ENCODE measurements around the gene APOBR. TPM values are rescaled to one million over a fixed set of nuclear protein-coding genes. Genes with fewer than 3 reads are reported as not detected.

APOBR gene
- total and polyA plus RNA-seq, 10 of the 15 experiments (the other 5 are each of a cell fraction or from before 2014, with no cell fraction given): 0.04 to 2.5 (median 0.54) TPM; not detected in 1

- Histone ChIP-seq H4K20me1 (ENCODE audit: control insufficient read depth, insufficient read depth) (no peaks in the 10 kb centered on the region), H3K9ac (ENCODE audit: control insufficient read depth, insufficient read depth, low read length) (no peak overlapping the region), H3K27ac (ENCODE audit: control insufficient read depth, insufficient read depth) (no peak overlapping the region), H3K79me2 (ENCODE audit: control insufficient read depth, insufficient read depth, low read length) (no peaks in the 10 kb centered on the region), H2AFZ (ENCODE audit: control insufficient read depth, low read depth, low read length) (no peak overlapping the region), H3K36me3 (ENCODE audit: control insufficient read depth in 2 of 2, insufficient read depth in 2 of 2, low read length in 1 of 2) (no peaks in the 10 kb centered on the region), H3K27me3 (replicated peaks in 1 of 2; ENCODE audit: control insufficient read depth in 2 of 2, insufficient read depth in 2 of 2, low read length in 1 of 2) (no peaks in the 10 kb centered on the region), H3K4me3 (no peak overlapping the region), H3K4me2 (ENCODE audit: control insufficient read depth, insufficient read depth) (no peak overlapping the region), H3K4me1 (ENCODE audit: control insufficient read depth, insufficient read depth, low read length) (peaks cover 24% of the 10 kb centered on the region), H3K9me3 (replicated peaks; ENCODE audit: control insufficient read depth, insufficient read depth, low read length) (no peaks in the 10 kb centered on the region)
- TF ChIP-seq IKZF2 (IDR thresholded peaks at IDR 0.05) (no peak), WRNIP1 (IDR thresholded peaks at IDR 0.05; ENCODE audit: borderline replicate concordance, low read depth, low read length) (no peak), KLF5 (IDR thresholded peaks at IDR 0.05; ENCODE audit: partially characterized antibody) (no peak), YY1 (IDR thresholded peaks at IDR 0.05; ENCODE audit: low read depth, low read length) (no peak), FOS (IDR thresholded peaks at IDR 0.05; ENCODE audit: borderline replicate concordance, extremely low read depth, insufficient read length) (no peak), CREB1 (IDR thresholded peaks at IDR 0.05; ENCODE audit: low read depth) (no peak), CBFB (IDR thresholded peaks at IDR 0.05; ENCODE audit: low read depth) (no peak), SMAD5 (IDR thresholded peaks at IDR 0.05; ENCODE audit: low read depth) (no peak), ZNF384 (IDR thresholded peaks at IDR 0.05; ENCODE audit: borderline replicate concordance, low read depth, low read length) (no peak), ZNF274 (IDR thresholded peaks at IDR 0.05; ENCODE audit: insufficient read depth, insufficient read length) (no peak), POLR2A (IDR thresholded peaks at IDR 0.05; ENCODE audit: low read depth, low read length) (no peak), NRF1 (conservative IDR thresholded peaks at IDR 0.05; ENCODE audit: low read depth, low read length) (no peak), ZZZ3 (IDR thresholded peaks at IDR 0.05; ENCODE audit: control insufficient read depth, insufficient read length, low read depth) (no peak), NR2F1 (conservative IDR thresholded peaks at IDR 0.05) (no peak), HDAC6 (IDR thresholded peaks at IDR 0.05; ENCODE audit: unreplicated experiment) (no peak), STAT3 (IDR thresholded peaks at IDR 0.05; ENCODE audit: low read depth, low read length) (no peak), ZNF622 (IDR thresholded peaks at IDR 0.05) (no peak)
- SMC1A ChIA-PET (ENCODE audit: uncharacterized antibody, unreplicated experiment): interaction anchor here (1.1 kb wide), 1 partner anchor 9 kb away, joined by 3 read pairs; no protein-coding TSS in a partner anchor
- DNase-seq (ENCODE audit: low read depth, low spot score): no peak
- no peak for FAIRE-seq
- POLR2A ChIA-PET: no interaction called here
- no peak for ATAC-seq
- BruUV-seq (replicated peaks): no TSS peak
- intact Hi-C loops (cut with micrococcal nuclease; ENCODE audit: unreplicated experiment): no loop called here
- CTCF ChIA-PET: interaction anchor here (0.6 kb wide), 1 partner anchor 447 kb away, joined by 3 read pairs; no protein-coding TSS in a partner anchor
- WGBS (ENCODE audit: insufficient coverage, insufficient replicate concordance, low lambda C conversion rate, missing lambda C conversion rate): 63% methylated on average over 14 of the region's 14 CpGs
- RAD21 ChIA-PET (ENCODE audit: unreplicated experiment): no interaction called here
- in situ Hi-C loops (cut with MboI): no loop called here
Measured at GRCh38 chr16:28505489-28506137, 11.2 kb downstream of the APOBR start.

Measured in GM12878 (cell line).